Measurements from ENCODE around the gene RALGAPA2. TPM values are rescaled to one million over a fixed set of nuclear protein-coding genes. Genes with fewer than 3 reads are reported as not detected.

RALGAPA2 gene
- total and polyA plus RNA-seq, 2 experiments from 2014 or later = 13.1 to 43.4 TPM

DNA sequence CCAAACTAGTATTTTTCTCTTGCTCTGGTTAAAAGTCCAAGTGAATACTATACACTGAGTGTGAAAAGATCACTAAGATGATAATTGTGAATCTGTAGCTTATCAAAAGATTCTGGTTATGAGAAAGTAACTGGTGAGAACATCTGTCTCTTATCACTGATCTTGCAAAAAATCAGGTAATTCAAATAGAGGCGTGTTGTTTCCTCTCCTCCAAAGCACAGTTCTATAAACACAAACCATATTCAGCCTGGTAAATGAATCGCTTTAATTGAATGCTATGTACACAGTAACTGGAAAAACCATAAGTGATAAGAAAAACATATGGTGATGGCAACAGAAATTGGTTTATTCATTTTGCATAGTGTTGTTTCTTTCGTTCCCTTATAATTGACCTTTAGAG, 161.0 kb downstream of the RALGAPA2 start:
- DNase-seq (ENCODE audit: low spot score) (no peak), ATAC-seq (no peak)
- peaks cover 2% of the 10 kb centered on the region for H3K27me3 Mint-ChIP-seq (ENCODE audit: insufficient read depth, low read depth, poor library complexity)

More for the DNA sequence above, 161.0 kb downstream of the RALGAPA2 start:
- Histone ChIP-seq H4K20me1 (replicated peaks; ENCODE audit: insufficient read depth) (no peaks in the 10 kb centered on the region), H3K4me1 (ENCODE audit: insufficient read depth) (no peaks in the 10 kb centered on the region), H3K4me3 (no peak overlapping the region), H3K27me3 (ENCODE audit: insufficient read depth) (no peaks in the 10 kb centered on the region), H3K27ac (ENCODE audit: low read depth) (no peak overlapping the region), H2AFZ (no peak overlapping the region), H3K36me3 (ENCODE audit: insufficient read depth) (peaks cover 6% of the 10 kb centered on the region; the same call in 1 of the 2 replicates), H3K79me2 (replicated peaks; ENCODE audit: insufficient read depth) (no peaks in the 10 kb centered on the region), H3K4me2 (no peak overlapping the region), H3F3A (replicated peaks; ENCODE audit: low read depth) (no peaks in the 10 kb centered on the region), H3K9me2 (ENCODE audit: insufficient read depth) (no peaks in the 10 kb centered on the region)
- H3K9me3 Mint-ChIP-seq = peaks cover 11% of the 10 kb centered on the region; the same call in 2 of the 3 replicates
- H3K4me1 Mint-ChIP-seq = no peaks in the 10 kb centered on the region
- H3K36me3 Mint-ChIP-seq (ENCODE audit: low read depth) = peaks cover 17% of the 10 kb centered on the region; the same call in 2 of the 3 replicates
- H3K27ac Mint-ChIP-seq = no peak overlapping the region
- TF ChIP-seq ZNF331 (CRISPR knock-in tag; IDR thresholded peaks at IDR 0.05; ENCODE audit: low read depth) (no peak), ZNF114 (CRISPR knock-in tag; IDR thresholded peaks at IDR 0.05) (no peak), EZH2 (IDR thresholded peaks at IDR 0.05; ENCODE audit: low read depth, unreplicated experiment) (no peak), POLR2AphosphoS5 (IDR thresholded peaks at IDR 0.05; ENCODE audit: low read depth) (no peak), REST (IDR thresholded peaks at IDR 0.05; ENCODE audit: unreplicated experiment) (no peak)
- TF ChIP-seq, protein P1, sequence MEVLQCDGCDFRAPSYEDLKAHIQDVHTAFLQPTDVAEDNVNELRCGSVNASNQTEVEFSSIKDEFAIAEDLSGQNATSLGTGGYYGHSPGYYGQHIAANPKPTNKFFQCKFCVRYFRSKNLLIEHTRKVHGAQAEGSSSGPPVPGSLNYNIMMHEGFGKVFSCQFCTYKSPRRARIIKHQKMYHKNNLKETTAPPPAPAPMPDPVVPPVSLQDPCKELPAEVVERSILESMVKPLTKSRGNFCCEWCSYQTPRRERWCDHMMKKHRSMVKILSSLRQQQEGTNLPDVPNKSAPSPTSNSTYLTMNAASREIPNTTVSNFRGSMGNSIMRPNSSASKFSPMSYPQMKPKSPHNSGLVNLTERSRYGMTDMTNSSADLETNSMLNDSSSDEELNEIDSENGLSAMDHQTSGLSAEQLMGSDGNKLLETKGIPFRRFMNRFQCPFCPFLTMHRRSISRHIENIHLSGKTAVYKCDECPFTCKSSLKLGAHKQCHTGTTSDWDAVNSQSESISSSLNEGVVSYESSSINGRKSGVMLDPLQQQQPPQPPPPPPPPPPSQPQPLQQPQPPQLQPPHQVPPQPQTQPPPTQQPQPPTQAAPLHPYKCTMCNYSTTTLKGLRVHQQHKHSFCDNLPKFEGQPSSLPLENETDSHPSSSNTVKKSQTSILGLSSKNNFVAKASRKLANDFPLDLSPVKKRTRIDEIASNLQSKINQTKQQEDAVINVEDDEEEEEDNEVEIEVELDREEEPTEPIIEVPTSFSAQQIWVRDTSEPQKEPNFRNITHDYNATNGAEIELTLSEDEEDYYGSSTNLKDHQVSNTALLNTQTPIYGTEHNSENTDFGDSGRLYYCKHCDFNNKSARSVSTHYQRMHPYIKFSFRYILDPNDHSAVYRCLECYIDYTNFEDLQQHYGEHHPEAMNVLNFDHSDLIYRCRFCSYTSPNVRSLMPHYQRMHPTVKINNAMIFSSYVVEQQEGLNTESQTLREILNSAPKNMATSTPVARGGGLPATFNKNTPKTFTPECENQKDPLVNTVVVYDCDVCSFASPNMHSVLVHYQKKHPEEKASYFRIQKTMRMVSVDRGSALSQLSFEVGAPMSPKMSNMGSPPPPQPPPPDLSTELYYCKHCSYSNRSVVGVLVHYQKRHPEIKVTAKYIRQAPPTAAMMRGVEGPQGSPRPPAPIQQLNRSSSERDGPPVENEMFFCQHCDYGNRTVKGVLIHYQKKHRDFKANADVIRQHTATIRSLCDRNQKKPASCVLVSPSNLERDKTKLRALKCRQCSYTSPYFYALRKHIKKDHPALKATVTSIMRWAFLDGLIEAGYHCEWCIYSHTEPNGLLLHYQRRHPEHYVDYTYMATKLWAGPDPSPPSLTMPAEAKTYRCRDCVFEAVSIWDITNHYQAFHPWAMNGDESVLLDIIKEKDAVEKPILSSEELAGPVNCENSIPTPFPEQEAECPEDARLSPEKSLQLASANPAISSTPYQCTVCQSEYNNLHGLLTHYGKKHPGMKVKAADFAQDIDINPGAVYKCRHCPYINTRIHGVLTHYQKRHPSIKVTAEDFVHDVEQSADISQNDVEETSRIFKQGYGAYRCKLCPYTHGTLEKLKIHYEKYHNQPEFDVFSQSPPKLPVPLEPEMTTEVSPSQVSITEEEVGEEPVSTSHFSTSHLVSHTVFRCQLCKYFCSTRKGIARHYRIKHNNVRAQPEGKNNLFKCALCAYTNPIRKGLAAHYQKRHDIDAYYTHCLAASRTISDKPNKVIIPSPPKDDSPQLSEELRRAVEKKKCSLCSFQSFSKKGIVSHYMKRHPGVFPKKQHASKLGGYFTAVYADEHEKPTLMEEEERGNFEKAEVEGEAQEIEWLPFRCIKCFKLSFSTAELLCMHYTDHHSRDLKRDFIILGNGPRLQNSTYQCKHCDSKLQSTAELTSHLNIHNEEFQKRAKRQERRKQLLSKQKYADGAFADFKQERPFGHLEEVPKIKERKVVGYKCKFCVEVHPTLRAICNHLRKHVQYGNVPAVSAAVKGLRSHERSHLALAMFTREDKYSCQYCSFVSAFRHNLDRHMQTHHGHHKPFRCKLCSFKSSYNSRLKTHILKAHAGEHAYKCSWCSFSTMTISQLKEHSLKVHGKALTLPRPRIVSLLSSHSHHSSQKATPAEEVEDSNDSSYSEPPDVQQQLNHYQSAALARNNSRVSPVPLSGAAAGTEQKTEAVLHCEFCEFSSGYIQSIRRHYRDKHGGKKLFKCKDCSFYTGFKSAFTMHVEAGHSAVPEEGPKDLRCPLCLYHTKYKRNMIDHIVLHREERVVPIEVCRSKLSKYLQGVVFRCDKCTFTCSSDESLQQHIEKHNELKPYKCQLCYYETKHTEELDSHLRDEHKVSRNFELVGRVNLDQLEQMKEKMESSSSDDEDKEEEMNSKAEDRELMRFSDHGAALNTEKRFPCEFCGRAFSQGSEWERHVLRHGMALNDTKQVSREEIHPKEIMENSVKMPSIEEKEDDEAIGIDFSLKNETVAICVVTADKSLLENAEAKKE (CRISPR knock-in tag; IDR thresholded peaks at IDR 0.05) = no peak
- H3K4me3 Mint-ChIP-seq = no peak overlapping the region
